Stimulated activated CD4-positive, alpha-beta T cell treated with anti-CD3 and anti-CD28 coated beads, Interleukin-4, amount 100 ng/mL, for 4 hours (primary cell): ENCODE measurements around the gene NAGK.

Experiments used
- DNase-seq, 2 experiments: peaks; one replicate each; pipeline ENCODE4 v3.0.0-alpha.2; 2020

NAGK gene

DNA sequence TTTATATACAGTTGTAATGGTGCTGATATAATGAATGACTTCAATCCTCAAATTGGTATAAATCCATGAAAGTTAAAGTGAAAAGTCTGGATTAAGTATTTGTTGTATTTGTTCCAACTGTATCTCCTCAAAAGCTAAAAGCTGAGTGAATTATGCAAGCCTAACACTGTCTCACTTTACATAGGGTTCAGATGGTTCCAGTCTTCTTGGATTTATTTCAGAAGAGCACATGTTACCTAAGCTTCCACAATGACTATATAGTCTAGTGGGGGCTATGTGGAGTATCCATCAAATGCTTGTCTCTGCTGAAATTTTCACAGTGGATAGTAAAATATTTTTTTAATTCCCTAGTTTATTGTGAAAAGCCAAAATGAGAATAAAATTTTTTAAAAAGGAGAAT, 48.6 kb downstream of the NAGK start:
- DNase-seq = no peak

DNA sequence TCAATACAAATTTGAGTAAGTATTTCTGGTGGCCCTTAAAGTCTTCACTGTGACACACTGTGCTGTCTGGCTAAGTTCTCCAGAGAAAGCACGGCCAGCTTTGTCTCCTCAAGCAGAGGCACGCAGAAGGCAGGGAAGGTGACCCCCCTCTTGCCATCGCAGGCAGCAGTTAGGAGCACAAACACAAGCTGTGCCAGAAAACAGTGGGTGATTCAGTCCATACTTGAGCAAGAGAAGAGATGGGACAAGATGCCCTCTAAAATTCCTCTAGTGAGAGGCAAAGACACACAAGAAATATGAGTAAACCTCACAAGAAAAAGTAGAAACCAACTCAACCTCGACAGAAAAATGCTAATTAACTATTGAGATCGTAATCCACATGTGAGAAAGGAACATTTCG, 51.7 kb downstream of the NAGK start:
- no peak for DNase-seq

DNA sequence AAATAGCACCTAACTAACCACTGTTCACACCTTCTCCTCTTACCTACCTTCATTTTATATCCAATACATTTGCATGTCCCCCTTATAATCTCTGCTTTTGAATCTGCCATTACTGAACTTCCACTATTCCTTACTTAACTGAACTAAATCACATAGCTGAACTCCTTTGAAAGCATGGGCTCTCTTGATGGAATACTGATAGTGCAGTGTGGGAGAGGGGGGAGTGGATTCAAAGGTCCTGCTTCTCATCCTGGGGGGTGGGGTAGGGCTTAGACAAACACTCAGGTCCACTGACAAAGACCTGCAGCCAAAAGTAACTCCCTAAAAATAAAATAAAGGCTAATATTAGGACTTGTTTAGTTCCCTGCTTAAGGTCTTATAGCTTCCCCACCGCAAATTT, 53.0 kb downstream of the NAGK start:
- DNase-seq = no peak

DNA sequence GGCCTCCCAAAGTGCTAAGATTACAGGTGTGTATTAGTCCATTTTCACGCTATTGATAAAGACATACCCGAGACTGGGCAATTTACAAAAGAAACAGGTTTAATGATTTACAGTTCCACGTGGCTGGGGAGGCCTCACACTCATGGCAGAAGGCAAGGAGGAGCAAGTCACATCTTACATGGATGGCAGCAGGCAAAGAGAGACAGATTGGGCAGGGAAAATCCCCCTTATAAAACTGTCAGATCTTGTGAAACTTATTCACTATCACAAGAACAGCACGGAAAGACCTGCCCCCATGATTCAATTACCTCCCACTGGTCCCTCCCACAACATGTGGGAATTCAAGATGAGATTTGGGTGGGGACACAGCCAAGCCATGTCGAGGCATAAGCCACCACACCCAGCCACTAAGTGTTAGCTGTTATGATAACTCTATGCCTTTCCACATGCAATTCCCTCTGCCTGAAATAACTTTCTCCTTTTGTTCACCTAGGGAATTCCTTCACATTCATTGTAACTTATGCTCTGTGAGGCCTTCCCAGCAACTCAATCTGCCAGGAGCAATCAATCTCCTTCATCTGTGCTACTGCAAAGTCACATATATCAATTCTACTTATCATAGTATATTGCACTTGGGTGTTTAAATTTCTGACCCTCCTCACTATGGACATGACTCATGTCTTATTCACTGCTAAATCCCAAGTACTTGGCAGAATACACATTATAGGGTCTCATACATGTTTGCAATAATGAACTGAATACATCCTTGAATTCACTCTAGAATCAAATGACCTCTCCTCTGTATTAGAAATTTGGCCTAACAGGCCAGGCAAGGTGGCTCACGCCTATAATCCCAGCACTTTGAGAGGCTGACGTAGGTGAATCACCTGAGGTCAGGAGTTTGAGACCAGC, 54.2 kb downstream of the NAGK start:
- no peak for DNase-seq

DNA sequence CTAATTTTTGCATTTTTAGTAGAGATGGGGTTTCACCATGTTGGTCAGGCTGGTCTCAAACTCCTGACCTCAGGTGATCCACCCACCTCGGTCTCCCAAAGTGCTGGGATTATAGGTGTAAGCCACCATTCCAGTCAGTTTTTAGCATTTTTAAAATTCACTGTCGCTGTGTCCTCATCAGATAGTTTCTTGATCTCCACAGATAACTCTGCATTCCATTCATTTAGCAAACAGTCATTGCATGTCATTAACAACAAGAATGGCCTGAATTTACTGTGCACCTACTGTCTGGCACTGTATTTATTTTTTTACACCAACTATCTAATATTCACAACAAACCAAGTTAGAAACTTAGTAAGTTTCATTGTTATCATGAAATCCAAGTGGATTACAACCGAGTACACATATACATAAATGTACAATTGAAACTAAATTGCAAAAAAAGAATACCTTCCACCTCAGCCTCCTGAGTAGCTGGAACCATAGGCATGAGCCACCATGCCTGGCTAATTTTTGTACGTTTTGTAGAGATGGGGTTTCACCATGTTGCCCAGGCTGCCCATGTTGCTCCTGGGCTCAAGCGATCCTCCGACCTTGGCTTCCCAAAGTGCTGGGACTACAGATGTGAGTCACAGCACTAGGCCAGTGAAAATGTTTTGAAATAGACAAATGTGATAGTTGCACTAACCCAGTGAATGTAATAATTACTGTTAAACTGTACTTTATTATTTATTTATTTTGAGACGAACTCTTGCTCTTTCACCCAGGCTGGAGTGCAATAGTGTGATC, 57.3 kb downstream of the NAGK start:
- DNase-seq = no peak

DNA sequence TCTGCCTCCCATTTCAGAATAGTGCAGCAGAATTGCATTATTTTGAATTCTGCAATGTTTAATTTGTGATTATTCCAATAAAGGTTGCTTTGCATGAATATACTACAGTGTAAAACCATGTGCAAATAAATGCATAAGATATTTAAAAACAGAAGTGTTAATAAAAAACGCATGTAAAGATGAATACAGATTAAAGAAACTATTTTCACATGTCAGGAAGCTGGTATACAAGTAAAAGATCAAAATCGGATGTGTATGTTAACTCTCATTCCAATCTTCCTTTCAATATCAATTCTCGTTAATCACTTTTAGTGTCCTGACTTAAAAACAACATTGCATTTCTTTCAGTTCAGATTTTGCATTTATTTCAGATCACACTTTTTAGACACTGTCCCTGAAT, 58.5 kb downstream of the NAGK start:
- DNase-seq = no peak
